HG03095 (cell line): ENCODE results near the gene FOXJ1.

ENCODE experiments used
- ATAC-seq: cut with Tn5 transposase; IDR thresholded peaks from one replicate; pipeline ENCODE4 v1.9.1; 2021; ENCODE audit warnings: moderate library complexity; ENCODE audit not compliant: unreplicated experiment

Gene FOXJ1

GRCh38 chr17:76161619-76162266, 20.7 kb upstream of the FOXJ1 start:
- ATAC-seq = no peak

GRCh38 chr17:76160896-76161528, 20.0 kb upstream of the FOXJ1 start:
- ATAC-seq = no peak

- no peak for ATAC-seq
These were observed 18.1 kb upstream of the FOXJ1 start for GRCh38 chr17:76159157-76159556.

GRCh38 chr17:76157759-76158158, 16.7 kb upstream of the FOXJ1 start:
- ATAC-seq = no peak

GRCh38 chr17:76156662-76156991, 15.6 kb upstream of the FOXJ1 start:
- ATAC-seq = no peak

GRCh38 chr17:76155988-76156661, 15.1 kb upstream of the FOXJ1 start:
- no peak for ATAC-seq

GRCh38 chr17:76154936-76155845, 14.1 kb upstream of the FOXJ1 start:
- ATAC-seq = no peak

GRCh38 chr17:76154292-76154691, 13.2 kb upstream of the FOXJ1 start:
- ATAC-seq = no peak

- no peak for ATAC-seq
These were observed 12.6 kb upstream of the FOXJ1 start for GRCh38 chr17:76153640-76154039.

- no peak for ATAC-seq
These were observed 12.2 kb upstream of the FOXJ1 start for GRCh38 chr17:76153202-76153601.

- no peak for ATAC-seq
These were observed 11.5 kb upstream of the FOXJ1 start for GRCh38 chr17:76152591-76152990.

- no peak for ATAC-seq
These were observed 10.9 kb upstream of the FOXJ1 start for GRCh38 chr17:76151896-76152454.

GRCh38 chr17:76150712-76151622, 9.9 kb upstream of the FOXJ1 start:
- ATAC-seq = no peak

- no peak for ATAC-seq
These were observed 8.2 kb upstream of the FOXJ1 start for GRCh38 chr17:76149214-76149613.

GRCh38 chr17:76148015-76148326, 6.9 kb upstream of the FOXJ1 start:
- ATAC-seq = no peak

- ATAC-seq = no peak
These were observed 6.4 kb upstream of the FOXJ1 start for GRCh38 chr17:76147211-76148014.

- no peak for ATAC-seq
These were observed 5.2 kb upstream of the FOXJ1 start for GRCh38 chr17:76146053-76146851.

GRCh38 chr17:76145231-76146052, 4.4 kb upstream of the FOXJ1 start:
- no peak for ATAC-seq
